Right kidney (tissue), 1 donor: ENCODE results near the gene CSNK2A2.

ENCODE experiments used
- DNase-seq: peaks from one replicate; pipeline ENCODE4 v3.0.0-alpha.2; 2016

Gene CSNK2A2

DNA sequence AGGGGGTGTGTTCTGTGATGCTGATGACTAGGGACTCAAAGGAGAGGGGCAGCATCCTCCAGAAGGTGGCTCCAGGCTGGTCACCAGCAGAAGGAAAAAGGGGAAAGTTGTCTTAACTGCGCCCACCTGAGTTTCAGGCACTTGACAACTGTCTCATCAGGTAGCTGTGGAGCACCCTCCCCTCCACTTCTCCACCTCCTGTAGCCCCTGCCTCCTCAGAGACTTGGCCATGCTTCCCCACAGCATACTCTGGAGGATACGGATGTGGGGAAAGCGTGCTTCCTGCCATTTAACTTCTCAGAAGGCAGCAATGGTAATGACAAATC, 86.6 kb downstream of the CSNK2A2 start:
- DNase-seq, result no peak

DNA sequence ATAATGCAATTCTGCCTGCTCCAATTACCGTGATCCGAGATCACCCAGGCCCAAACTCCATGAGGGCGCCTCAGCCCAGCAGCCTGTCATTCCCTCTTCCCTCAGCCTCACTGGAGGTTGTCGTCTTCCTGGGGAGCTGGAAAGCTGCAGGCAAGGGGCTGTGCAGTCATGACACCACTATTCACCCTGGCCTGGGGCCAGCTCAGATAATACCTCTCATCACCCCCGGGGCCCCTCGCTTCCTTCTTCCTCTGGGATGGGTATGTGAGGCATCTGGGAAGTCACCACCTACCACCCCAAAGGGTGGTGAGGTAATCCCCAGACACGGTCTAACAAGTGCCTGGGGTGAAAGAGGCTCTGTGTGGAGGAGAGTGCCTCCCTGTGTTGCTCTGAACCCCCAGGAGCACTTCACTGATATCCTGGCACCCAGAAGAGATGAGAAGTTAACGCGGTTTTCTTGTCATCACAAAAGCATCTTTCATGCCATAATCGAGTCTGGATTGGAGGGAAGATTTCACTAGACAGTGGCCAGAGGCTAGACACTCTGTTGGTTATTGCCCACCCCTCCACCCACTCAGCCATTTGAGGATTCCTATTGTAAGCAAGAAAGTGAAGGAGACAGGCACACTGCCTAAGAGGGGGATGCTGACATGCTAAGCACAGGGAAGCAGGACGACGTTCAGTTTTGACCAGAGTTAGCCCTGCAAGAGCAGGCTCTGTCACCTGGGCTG, 87.2 kb downstream of the CSNK2A2 start:
- DNase-seq, result no peak

DNA sequence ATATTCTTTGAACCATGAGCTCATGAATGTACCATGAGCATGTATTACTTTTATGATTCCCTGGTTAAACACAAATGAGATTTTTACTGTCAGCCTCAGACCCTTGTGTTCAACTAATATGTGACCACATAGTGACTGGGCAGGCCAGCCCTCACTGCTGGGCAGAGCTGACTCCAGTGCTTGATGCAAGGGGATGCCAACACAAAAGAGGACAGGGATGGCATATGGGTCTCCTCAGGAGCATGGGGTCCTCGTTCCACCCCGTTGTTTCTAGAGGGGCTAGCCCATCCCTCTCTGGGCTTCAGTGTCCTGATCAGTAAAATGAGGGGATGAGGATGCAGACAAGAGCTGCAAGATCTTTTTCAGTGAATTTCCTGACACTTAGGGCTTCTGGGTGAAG, 88.0 kb downstream of the CSNK2A2 start:
- no peak for DNase-seq

GRCh38 chr16:58109330-58109729, 88.6 kb downstream of the CSNK2A2 start:
- DNase-seq, result no peak
